GM18502 (cell line): Measurements from ENCODE around the gene ORM1.
"Not testable (repeated sequence)": the region's sequence is repeated elsewhere in the genome, so short reads cannot be mapped to it uniquely, and the experiment has no call there.

Experiments
- ATAC-seq: cut with Tn5 transposase; IDR thresholded peaks from one replicate; pipeline ENCODE4 v1.9.1; 2021; ENCODE audit warnings: mild to moderate bottlenecking; ENCODE audit not compliant: unreplicated experiment, poor library complexity

ORM1 gene

DNA sequence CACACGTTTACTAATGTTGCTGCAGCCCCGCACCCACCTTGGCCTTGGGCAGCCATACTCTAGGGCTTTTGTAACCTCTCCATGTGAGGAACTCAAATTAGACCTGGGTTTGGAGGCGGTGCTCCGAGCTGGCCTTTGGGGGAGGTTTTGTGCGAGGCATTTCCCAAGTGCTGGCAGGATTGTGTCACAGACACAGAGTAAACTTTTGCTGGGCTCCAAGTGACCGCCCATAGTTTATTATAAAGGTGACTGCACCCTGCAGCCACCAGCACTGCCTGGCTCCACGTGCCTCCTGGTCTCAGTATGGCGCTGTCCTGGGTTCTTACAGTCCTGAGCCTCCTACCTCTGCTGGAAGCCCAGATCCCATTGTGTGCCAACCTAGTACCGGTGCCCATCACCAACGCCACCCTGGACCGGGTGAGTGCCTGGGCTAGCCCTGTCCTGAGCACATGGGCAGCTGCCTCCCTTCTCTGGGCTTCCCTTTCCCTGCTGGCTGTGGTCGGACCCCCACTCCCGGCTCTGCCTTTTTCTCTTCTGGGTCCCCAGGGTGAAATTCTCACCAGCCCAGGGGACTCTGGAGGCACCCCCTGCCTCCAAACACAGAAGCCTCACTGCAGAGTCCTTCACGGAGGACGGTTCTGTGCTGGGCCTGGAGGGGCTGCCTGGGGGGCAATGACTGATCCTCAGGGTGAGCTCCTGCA is at the start of gene ORM1:
TSS of gene ORM1 (plus strand) at position 268 of the 701 bp plus-strand sequence. CDS start at position 304, 36 bp downstream.
- ATAC-seq = not testable (repeated sequence)

DNA sequence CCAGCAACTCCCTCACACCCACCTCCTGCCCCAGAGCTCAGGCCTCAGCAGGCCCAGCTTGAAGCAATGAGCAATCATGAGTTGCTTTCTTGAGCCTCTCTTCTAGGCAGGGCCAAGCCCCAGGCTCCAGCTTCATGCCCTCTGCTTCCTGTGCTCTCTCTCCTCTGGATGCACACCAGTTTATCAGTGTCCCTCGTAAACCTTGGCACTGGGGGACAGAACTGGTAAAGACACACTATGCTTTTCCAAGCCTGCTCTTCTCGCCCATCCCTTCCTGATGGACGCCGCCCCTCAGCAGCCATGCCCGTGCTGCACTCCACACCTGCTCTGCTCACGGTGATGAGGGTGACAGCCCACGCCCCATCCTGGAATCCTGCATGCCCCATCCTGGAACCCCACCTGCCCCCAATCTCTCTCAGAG is 49.4 kb upstream of the ORM1 start:
- no peak for ATAC-seq

DNA sequence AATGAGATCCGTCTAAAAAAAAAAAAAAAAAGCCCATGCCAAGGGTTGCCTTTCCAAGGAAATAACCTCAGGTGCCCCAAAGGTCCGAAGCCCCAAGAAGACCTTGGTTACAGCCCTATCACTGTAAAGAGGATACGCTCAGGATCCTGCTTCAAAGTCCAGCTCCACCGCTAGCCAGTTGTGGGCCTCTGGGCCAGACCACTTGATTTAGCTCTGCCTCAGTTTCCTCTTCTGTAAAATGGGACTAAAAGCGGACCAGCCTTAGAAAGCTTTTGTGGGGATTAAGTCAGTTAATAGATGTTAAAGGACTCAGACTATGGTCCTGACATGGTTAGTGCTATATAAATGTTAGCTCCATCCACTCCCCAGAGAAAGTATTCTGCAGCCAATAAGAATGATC is 48.7 kb upstream of the ORM1 start:
- ATAC-seq = no peak

DNA sequence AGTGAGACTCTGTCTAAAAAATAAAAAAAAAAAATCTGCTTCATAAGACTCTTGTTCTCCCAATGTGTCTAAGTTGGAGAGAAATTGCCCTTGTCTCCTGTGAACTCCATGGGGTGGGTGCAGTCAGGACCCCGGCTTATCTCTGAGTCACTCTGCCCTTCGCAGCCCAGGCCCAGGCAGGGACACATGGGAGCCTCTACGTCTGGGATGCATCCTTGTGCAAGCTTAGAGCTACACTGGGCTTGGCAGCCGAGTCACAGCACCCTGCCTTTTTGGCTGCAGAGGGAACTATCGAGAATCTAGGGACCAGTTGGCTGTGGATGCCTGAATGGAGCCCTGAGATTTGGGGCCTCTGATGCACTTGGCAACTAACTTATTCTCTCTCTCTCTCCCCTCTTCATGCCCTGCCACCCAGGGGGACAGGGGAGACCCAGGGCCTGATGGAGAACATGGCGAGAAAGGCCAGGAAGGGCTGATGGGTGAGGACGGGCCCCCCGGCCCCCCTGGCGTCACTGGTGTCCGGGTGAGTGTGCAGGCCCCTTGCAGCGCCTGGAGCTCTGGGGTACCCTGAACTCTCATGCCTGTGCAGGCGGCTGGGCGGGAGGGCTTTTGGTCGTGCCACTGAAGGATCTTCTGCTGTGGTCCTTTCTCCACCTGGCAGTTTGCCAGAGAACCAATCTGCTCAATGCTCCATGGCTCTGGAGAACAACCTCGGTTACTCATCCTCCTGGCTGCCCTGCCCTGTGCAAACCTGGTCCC is 47.5 kb upstream of the ORM1 start:
- ATAC-seq = no peak

GRCh38 chr9:114276908-114277821 is 45.7 kb upstream of the ORM1 start:
- no peak for ATAC-seq

DNA sequence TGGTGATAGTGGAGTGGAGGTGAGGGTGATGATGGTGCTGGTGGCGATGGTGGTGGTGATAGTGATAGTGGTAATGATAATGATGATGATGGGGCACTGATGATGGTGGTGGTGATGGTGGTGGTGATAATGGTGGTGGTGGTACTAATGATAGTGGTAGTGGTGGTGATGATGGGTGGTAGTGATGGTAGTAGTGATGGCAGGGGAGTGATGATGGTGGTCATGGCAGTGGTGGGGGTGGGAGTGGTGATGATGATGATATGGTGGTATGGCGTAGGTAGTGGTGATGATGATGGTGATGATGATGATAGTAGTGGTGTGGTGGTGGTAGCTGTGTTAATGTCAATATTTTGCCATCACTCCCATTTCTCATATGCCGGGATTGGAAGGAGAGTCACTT is 44.5 kb upstream of the ORM1 start:
- no peak for ATAC-seq

GRCh38 chr9:114278881-114279570 is 43.9 kb upstream of the ORM1 start:
- no peak for ATAC-seq

GRCh38 chr9:114279693-114280092 is 43.2 kb upstream of the ORM1 start:
- ATAC-seq = no peak

- no peak for ATAC-seq
These were observed 42.0 kb upstream of the ORM1 start for GRCh38 chr9:114280636-114281472.

GRCh38 chr9:114281473-114282103 is 41.3 kb upstream of the ORM1 start:
- ATAC-seq = no peak

DNA sequence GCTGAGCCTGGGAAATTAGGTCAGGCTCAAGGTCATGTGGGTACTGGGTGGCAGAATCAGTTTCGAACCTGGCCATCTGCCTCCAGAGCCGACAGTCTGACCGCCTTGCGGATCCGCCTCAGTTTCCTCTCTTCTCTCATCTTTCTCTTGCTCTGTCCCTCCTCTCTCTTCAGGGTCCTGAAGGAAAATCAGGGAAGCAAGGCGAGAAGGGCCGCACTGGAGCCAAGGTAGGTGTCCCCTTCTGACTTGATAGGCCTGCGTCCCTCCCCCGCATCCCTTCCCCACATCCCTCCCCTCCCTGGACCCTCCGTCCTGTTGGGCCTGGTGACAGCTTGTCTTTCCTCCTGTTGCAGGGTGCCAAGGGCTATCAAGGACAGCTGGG is 40.8 kb upstream of the ORM1 start:
- ATAC-seq = no peak

DNA sequence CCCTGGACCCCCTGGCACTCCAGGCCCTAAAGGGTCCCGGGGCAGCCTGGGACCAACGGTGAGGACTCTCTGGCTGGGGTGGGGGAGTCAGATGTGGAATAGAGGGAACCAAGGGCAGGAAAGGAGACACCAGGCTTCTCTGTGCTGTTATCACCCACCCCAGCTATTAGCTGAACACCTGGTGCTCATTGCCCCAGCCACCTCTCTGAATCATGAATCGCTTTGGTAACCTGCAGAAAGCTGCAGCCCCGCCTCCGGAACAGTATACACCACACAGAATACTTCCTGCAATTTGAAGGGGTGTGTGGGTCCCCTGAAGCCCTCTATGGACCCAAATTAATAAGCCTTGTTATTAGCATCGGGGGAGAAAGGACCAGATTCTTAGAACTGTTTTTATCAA is 40.4 kb upstream of the ORM1 start:
- ATAC-seq = no peak

- ATAC-seq = no peak
These were observed 40.0 kb upstream of the ORM1 start for GRCh38 chr9:114282926-114283325.

GRCh38 chr9:114283551-114284111 is 39.3 kb upstream of the ORM1 start:
- no peak for ATAC-seq

DNA sequence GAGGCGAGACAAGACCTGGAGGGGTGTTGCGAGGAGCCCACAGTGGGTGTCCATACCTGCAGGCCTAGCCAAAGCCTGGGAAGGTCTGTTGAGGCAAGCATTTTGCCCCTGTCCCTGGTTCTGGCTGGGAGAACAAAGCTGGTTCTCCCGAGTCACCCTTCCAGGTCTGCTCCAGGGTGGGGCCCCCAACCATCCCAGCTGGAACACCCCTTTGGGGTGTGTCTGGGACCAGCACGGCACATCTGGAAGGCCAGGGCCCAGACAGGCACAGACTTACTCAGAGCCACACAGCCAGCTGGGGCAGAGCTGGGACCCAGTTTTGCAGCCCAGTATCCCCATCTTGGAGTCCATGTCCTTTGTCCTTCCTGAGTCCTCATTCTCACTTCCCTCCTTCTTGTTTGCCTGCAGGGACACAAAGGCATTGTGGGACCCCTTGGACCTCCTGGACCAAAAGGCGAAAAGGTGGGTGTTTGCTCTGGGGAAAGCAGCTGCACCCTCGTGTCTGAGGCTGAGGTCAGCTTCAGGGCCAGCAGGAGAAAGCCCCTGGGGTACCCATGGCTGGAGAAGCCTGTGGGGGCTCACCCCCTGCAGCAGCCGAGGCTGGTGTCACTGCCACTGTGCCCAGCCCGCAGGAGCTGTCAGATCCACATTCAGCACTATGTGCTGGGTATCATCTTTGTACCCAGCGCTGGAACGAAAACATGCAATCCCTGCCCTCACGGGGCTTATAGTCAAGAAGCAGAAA is 38.4 kb upstream of the ORM1 start:
- ATAC-seq = no peak

- no peak for ATAC-seq
These were observed 37.6 kb upstream of the ORM1 start for GRCh38 chr9:114285166-114285867.

DNA sequence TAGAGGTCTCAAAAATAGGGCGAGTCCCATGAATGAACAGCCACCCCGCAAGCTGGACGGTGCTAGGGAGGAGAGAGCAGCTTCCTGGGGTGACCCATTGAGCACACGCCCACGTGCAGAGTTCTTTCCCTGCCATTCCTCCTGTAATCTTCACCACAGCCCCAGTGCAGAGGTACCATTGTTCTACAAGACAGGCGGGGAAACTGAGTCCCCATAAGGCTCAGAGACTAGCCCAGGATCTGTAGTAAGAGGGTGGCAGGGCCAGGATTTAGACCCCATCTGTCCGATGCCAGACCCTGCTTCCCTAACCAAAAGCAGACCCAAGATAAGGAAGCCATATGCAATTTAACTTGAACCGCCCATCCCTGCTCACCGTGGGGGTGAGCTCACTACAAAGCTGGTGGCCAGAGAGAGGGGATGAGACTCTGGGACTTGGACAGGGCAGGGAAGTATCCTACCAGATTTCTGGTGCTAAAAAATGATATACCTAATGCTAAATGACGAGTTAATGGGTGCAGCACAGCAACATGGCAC is 36.7 kb upstream of the ORM1 start:
- ATAC-seq = no peak
